ENCODE results near the gene ARRDC4.
"Not testable (repeated sequence)": the region's sequence is repeated elsewhere in the genome, so short reads cannot be mapped to it uniquely, and the experiment has no call there.

ARRDC4 gene

DNA sequence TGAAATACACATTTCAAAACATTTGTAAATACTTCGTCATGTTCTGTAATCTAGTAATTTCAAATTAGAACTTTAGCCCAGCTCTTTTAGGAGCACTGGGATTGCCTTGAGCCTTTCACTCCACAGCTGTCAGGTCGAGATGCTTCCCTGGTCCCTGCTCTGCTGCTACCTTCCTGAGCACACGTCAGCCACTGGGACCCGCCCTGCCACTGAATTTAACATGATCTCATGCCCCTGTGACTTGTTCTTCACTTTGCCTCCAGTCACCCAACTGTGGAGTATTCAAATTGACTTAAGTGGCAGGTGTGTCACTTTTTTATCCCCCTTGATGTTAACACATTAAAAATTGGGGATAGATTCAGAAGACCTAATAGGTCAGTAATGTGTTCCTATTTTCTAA, 3.3 kb downstream of the ARRDC4 start:
- in situ Hi-C loops (cut with MboI; ENCODE audit: low sequenced_read_pairs): no loop called here

DNA sequence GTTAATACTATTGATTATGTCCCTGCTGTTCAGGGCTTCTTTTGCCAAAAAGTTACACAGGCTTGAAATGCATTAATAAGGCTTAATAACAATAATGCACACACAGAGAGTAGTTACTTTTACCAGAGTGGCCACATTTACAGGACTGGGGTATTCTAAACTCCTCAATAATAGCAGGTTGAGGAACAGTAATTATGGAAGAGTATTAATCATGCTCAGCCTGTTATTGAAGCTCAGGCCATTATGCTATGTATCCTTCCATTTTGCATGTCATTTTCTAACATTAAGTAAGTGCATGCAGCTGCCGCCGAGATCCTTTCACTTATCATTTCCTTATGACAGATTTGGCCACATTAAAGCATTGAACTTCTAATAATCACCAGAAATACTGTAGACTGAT, 5.7 kb downstream of the ARRDC4 start:
- in situ Hi-C loops (cut with MboI; ENCODE audit: low sequenced_read_pairs): no loop called here

- in situ Hi-C loops (cut with MboI; ENCODE audit: low sequenced_read_pairs): no loop called here
Observed at GRCh38 chr15:97966924-97967620, 6.6 kb downstream of the ARRDC4 start.

DNA sequence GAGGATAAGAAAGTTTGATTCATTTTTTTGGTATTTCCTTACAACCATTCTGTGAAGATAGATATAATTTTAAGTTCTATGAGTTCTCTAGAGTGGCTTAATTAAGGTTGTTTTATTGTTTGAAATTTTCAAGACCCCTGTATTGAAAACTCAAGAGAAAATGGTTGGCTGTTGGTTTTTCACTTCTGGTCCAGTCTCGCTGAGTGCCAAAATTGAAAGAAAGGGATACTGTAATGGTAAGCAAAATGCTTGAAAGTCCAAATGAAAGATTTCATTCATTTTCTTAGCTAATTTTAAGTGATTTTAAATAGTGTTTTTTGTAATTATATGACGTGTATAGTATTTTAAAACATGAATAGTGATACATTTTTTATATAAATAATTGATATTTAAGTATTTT, 7.4 kb downstream of the ARRDC4 start:
- in situ Hi-C loops (cut with MboI; ENCODE audit: low sequenced_read_pairs): no loop called here

DNA sequence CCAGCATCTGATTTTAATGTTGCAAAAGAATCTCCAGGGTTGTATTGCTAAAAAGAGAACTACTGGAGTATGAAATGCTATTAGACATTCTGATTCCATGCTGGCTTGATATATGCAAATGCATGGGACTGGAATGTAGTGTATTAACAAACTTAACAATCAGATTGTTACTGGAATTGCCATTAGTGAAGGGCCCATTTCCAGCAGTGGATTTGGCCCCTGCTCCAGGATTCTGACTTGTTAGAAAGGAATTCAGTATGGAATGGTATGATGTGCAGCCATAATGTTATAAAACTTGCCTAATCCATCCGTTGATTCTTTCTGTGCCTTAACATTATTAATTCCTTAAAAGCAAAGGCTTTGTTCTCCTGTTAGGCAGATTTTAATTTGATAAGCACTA, 7.9 kb downstream of the ARRDC4 start:
- in situ Hi-C loops (cut with MboI; ENCODE audit: low sequenced_read_pairs): no loop called here

GRCh38 chr15:97972366-97972765, 11.9 kb downstream of the ARRDC4 start:
- in situ Hi-C loops (cut with MboI; ENCODE audit: low sequenced_read_pairs): no loop called here

DNA sequence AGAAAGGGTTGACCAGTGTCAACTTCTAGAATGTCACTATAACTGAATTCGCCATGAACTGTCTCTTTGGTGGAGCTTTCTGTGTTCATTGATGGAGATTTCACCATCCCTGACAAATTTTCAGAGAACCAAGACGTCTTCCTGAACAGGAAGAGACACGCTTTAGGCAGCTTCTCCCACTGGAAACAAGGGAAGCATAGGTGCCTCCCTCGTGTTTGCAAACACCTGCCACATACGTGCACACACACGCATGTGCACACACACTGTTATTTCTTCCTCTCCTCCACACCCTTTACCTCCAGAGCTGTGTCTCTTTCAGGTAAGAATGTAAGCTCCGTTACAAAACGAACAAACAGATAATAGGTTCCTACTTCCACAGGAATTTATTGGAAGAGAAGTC, 15.6 kb downstream of the ARRDC4 start:
- in situ Hi-C loops (cut with MboI; ENCODE audit: low sequenced_read_pairs): no loop called here

DNA sequence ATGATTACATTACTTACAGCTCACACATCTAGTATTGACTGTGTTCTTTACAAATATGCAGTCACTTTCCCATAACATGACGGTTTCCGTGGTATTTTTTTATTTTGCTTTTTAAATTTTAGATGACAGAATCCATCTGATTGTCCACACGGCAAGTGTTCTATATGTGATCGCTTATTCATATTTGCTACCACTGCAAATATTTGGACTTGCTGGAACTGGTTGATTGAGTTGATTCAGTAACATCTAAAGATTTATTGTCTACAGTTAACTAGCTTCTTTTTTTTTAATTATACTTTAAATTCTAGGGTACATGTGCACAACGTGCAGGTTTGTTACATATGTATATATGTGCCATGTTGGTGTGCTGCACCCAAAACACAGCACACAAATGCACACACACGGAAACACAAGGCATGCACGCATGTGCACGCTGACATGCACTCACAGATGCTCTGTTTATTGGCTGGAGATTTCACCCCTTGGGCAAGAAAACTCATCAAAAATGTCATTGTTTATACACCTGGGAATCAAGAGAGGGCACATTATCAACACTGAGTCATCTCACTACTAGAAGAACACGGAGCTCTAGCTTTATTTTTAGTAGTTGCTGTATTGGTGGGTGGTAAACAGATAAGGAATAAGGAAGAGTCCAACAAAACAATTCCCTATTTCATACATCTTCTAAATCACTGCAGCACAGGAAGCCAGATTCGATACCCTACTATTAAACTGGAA, 16.4 kb downstream of the ARRDC4 start:
- in situ Hi-C loops (cut with MboI; ENCODE audit: low sequenced_read_pairs): no loop called here

DNA sequence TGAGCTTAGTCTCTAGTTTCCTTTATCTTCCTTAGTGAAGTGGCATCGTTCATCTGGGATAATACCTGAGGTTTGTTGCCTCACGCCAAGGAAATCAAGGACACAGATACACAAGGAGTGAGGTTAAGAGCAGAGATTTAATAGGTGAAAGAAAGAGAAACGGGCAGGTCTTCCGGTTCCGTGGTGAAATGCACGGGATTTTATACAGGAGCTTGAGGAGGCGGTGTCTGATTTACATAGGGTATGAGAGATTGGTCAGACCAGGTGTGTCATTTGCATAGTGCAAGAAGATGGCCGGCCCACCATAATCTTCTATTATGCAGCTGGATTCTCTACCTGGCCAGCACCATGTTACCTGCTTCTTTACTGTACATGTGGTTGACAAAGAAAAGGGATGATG, 17.2 kb downstream of the ARRDC4 start:
- in situ Hi-C loops (cut with MboI; ENCODE audit: low sequenced_read_pairs): no loop called here

GRCh38 chr15:97978401-97979139, 18.1 kb downstream of the ARRDC4 start:
- in situ Hi-C loops (cut with MboI; ENCODE audit: low sequenced_read_pairs): no loop called here

DNA sequence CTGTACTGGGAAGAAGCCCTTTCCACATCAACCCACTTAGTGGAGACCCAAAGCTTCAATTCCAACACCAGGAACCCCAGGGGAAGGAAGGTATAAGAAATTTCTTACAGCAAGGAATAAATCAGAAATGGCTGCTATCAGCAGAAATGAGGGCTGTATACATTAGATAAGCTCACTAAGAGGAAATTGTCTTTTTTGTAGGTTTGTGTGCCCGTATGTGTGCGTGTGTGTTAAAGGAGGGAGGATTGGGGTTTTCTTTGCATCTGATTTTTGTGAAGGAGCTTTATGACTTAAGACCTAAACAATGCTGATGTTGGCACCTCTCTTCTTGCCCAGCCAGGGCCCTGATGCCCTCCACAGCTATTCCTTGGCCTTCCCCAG, 18.6 kb downstream of the ARRDC4 start:
- in situ Hi-C loops (cut with MboI; ENCODE audit: low sequenced_read_pairs): no loop called here

DNA sequence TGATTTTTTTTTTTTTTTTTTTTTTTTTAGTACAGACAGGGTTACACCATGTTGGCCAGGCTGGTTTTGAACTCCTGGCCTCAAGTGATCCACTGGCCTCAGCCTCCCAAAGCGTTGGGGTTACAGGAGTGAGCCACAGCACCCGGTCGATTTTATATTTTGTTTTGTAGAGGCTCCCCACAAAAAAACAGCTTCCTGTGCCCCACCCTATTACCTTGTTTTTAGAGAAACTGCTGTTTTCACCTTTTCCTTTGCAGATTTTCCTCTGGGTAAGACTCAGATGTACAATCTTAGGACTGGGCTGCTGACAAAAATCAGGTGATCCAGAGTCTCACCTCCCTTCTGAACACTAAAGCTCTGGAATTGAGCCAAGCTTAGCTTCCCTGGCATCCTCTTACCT, 20.6 kb downstream of the ARRDC4 start:
- in situ Hi-C loops (cut with MboI; ENCODE audit: low sequenced_read_pairs): no loop called here

DNA sequence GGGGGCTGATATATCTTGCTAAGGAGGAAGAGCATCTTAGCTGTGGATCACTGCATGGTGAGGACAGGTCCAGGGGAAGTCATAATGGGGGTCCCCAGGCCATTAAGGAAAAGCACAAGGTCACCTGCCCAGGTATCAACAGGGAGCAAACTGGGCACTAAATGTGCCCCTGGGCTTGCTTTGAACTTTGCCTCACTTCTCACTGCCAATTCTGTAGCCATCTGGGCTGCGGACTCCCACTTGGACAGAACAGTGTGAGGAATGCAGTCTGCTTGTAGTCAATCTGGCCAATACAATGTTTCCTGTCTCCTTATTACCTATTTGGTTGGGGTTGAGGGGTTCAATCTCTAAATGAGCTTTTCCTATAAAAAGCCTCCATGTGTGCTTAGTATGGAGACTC, 21.3 kb downstream of the ARRDC4 start:
- in situ Hi-C loops (cut with MboI; ENCODE audit: low sequenced_read_pairs): no loop called here

- in situ Hi-C loops (cut with MboI; ENCODE audit: low sequenced_read_pairs): no loop called here
Observed at GRCh38 chr15:97984157-97984556, 23.7 kb downstream of the ARRDC4 start.

- in situ Hi-C loops (cut with MboI; ENCODE audit: low sequenced_read_pairs): not testable (repeated sequence)
Observed at GRCh38 chr15:97985979-97986378, 25.5 kb downstream of the ARRDC4 start.

GRCh38 chr15:97986781-97987180, 26.3 kb downstream of the ARRDC4 start:
- in situ Hi-C loops (cut with MboI; ENCODE audit: low sequenced_read_pairs): no loop called here

GRCh38 chr15:97989299-97989698, 28.8 kb downstream of the ARRDC4 start:
- in situ Hi-C loops (cut with MboI; ENCODE audit: low sequenced_read_pairs): no loop called here

- in situ Hi-C loops (cut with MboI; ENCODE audit: low sequenced_read_pairs): no loop called here
Observed at GRCh38 chr15:97991972-97992541, 31.6 kb downstream of the ARRDC4 start.

DNA sequence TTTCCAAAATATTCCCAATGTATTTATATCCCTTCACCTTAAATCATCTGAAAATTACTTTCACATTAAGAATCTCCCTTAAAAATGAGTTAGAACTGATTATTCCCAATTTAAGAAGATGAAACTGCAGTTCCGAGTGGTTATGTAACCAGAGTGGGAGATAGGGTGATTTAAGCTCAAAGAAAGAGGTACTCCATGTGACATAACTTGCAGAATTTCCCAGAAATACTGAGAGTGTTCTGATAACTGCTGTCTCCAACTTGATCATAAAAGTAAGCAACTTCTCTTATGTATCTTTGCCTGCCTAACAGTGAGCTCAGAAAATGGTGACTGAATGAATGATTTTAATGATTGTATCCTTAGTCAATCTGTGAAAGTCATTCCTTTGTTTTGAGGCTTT, 32.3 kb downstream of the ARRDC4 start:
- in situ Hi-C loops (cut with MboI; ENCODE audit: low sequenced_read_pairs): no loop called here

DNA sequence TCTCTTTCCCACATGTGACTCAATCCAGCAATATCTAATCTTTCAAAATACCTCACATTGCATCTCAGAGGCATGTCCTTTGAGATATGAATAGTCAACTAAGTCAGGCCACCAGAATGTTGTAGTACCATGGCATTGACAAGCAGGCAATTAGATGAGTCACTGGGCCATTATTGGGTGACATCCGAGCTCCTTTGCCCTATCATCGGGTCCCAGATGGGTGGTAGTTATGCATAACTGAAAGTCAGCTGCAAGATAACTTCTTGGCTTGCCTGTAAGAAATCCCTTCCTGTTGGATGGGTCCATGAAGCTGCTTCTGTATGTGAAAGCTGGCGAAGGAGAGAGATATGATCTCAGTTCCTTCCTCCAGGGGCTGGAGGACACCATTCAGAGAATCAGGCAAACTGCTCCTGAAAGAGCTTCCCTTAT, 32.8 kb downstream of the ARRDC4 start:
- in situ Hi-C loops (cut with MboI; ENCODE audit: low sequenced_read_pairs): no loop called here

DNA sequence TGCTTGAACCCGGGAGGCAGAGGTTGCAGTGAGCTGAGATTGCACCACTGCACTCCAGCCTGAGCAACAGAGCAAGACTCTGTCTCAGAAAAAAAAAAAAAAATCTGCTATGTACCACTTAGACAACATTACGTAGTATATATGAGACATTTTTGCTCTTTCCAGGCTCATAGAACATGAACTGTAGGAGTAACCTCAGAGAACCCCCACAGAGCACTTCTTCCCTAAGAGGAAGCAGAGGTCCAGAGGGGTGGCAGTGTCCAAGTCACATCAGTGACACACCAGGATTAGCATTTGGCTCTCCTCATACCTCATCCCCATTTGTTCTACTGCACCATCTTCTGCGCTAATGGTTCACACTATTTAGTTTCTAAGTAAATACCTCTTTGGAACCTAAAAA, 33.7 kb downstream of the ARRDC4 start:
- in situ Hi-C loops (cut with MboI; ENCODE audit: low sequenced_read_pairs): no loop called here

- in situ Hi-C loops (cut with MboI; ENCODE audit: low sequenced_read_pairs): no loop called here
Observed at GRCh38 chr15:97995192-97995591, 34.7 kb downstream of the ARRDC4 start.

Measured in HL-60/S4 treated with retinoic acid at 250 ng/mL for 4 days and 3 days (cell line).